ENCODE data around the gene DLL3.
A peak's percentile ranks its signal among the peaks of the same experiment; 100 is the strongest.

The DLL3 gene

GRCh38 chr19:39516270-39516669, 17.5 kb downstream of the DLL3 start:
- no peak for DNase-seq

- DNase-seq: no peak
Measured at GRCh38 chr19:39517432-39517831, 18.7 kb downstream of the DLL3 start.

- no peak for DNase-seq
Measured at GRCh38 chr19:39518458-39518857, 19.7 kb downstream of the DLL3 start.

- DNase-seq: no peak
Measured at GRCh38 chr19:39518975-39519374, 20.2 kb downstream of the DLL3 start.

GRCh38 chr19:39520541-39521484, 22.1 kb downstream of the DLL3 start:
- DNase-seq: no peak

GRCh38 chr19:39524495-39524894, 25.7 kb downstream of the DLL3 start:
- no peak for DNase-seq

- DNase-seq: no peak
Measured at GRCh38 chr19:39525205-39525604, 26.5 kb downstream of the DLL3 start.

GRCh38 chr19:39531834-39532232, 33.1 kb downstream of the DLL3 start:
- no peak for DNase-seq

GRCh38 chr19:39532233-39533002, 33.7 kb downstream of the DLL3 start, which contains the start of gene EID2B:
EID2B (minus strand) TSS chr19:39532852; CDS start chr19:39532802, 50 bp downstream.
- DNase-seq: peak; percentile 50 to 95 (median 89)

GRCh38 chr19:39533003-39533512, 34.3 kb downstream of the DLL3 start:
- no peak for DNase-seq

- no peak for DNase-seq
Measured at GRCh38 chr19:39533791-39534190, 35.0 kb downstream of the DLL3 start.

- no peak for DNase-seq
Measured at GRCh38 chr19:39539165-39539517, 40.4 kb downstream of the DLL3 start.

GRCh38 chr19:39539518-39540332, 41.0 kb downstream of the DLL3 start, which contains the start of gene EID2:
EID2 (minus strand) TSS chr19:39540161; CDS start chr19:39540079, 82 bp downstream.
- peak; percentile 62 to 97 (median 92) for DNase-seq

GRCh38 chr19:39540333-39540673, 41.6 kb downstream of the DLL3 start:
- DNase-seq: no peak

- peak in 9 of 51 donors; percentile 2 to 45 (median 11) for DNase-seq
Measured at GRCh38 chr19:39542206-39542605, 43.5 kb downstream of the DLL3 start.

GRCh38 chr19:39543477-39543857, 44.7 kb downstream of the DLL3 start:
- DNase-seq: no peak

GRCh38 chr19:39544226-39544903, 45.6 kb downstream of the DLL3 start:
- no peak for DNase-seq

GRCh38 chr19:39544911-39545310, 46.2 kb downstream of the DLL3 start:
- DNase-seq: no peak

- no peak for DNase-seq
Measured at GRCh38 chr19:39546599-39546998, 47.9 kb downstream of the DLL3 start.

- no peak for DNase-seq
Measured at GRCh38 chr19:39550197-39550596, 51.5 kb downstream of the DLL3 start.

All from hypothalamus (tissue), 51 donors.